AG10803 (cell line): ENCODE measurements around the gene RPTOR.

Experiments
- DNase-seq: peaks from one replicate; pipeline ENCODE4 v3.0.0; 2010; ENCODE audit warnings: low read depth
- H3K4me3 ChIP-seq: 2 replicates; pipeline ENCODE4 v1.5.1; 2011; ENCODE audit warnings: mild to moderate bottlenecking, low read length, control low read depth
- TF ChIP-seq, protein P1 (sequence below): conservative IDR thresholded peaks from 2 replicates; pipeline ENCODE4 v1.5.1; 2011; ENCODE audit warnings: mild to moderate bottlenecking, low read length, control low read depth, inconsistent platforms

Gene RPTOR

DNA sequence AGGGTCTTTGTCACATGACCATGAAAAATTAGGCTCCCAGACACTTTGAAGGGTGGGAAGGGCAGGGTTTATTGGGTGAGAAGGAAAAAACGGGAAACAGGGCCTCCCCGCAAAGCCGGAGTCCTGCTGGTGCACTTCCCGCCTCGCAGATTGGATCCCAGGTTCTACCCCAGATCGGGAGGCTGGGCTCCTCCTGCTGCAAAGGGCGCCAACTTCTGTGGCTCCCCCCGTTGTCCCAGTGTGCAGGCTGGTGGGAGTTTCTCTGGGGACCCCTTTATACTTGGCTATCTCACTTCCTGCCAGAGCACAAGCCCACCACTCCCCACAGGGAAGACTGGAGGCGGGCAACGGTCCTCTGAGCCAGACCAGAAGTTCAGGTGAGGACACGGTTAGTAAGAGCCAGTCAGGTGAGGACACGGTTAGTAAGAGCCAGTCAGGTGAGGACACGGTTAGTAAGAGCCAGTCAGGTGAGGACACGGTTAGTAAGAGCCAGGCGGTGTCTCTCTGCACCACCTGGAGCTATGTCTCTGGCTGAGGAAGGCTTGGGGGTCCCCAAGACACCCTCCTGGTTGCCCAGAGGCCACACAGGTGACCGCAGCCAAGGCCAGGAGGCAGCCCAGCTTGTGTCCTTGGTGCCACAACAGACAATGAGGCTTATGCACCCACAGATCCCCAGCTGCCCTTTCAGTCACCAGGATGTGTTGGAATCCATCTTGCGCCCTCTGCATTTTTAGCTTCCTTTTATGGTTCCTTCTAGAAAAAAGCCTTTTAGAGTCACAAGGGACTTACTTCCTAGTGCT lies 398.9 kb downstream of the RPTOR start:
- DNase-seq, result no peak
- TF ChIP-seq, protein P1, sequence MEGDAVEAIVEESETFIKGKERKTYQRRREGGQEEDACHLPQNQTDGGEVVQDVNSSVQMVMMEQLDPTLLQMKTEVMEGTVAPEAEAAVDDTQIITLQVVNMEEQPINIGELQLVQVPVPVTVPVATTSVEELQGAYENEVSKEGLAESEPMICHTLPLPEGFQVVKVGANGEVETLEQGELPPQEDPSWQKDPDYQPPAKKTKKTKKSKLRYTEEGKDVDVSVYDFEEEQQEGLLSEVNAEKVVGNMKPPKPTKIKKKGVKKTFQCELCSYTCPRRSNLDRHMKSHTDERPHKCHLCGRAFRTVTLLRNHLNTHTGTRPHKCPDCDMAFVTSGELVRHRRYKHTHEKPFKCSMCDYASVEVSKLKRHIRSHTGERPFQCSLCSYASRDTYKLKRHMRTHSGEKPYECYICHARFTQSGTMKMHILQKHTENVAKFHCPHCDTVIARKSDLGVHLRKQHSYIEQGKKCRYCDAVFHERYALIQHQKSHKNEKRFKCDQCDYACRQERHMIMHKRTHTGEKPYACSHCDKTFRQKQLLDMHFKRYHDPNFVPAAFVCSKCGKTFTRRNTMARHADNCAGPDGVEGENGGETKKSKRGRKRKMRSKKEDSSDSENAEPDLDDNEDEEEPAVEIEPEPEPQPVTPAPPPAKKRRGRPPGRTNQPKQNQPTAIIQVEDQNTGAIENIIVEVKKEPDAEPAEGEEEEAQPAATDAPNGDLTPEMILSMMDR, result no peak
- H3K4me3 ChIP-seq, result no peak overlapping the region

DNA sequence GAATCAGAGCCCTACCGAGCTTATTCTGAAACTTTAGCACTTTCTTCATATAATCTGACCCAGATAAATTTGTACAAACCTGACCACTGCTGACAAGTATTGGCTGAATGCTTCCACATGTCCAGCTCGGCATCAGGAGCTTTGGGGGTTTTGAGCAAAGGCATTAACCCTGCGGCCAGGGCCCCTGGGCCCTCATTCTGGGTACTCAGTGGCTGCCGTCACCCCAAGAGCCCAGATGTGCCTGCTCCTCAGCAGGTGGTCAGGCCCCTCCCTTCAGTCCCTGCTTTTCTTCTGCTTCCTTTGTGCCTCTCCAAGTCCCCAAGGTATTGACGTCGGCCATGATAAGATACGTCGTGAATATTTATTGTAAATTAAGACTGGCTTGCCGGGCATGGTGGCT lies 399.7 kb downstream of the RPTOR start:
- TF ChIP-seq, protein P1, result no peak
- H3K4me3 ChIP-seq, result no peak overlapping the region
- DNase-seq, result no peak

DNA sequence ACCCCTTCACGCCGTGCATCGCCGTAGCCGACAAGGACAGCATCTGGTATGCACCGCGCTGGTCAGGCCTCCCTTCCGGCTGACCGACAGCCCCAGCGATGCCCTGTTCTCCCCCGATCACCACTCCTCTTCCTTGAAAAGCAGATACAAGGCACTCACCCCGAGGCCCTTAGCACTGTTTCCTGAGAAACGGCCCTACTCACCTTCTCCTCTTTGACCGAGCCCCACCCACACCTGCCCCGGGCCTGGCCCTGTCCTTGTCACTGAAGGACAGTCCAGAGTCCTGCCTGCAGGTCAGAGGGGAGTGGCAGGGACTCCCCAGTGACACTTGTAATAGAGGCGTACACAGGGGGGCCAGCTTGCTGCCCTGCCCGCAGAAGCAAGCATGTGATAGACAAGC lies 401.1 kb downstream of the RPTOR start:
- TF ChIP-seq, protein P1, result no peak
- H3K4me3 ChIP-seq, result no peak overlapping the region
- no peak for DNase-seq

DNA sequence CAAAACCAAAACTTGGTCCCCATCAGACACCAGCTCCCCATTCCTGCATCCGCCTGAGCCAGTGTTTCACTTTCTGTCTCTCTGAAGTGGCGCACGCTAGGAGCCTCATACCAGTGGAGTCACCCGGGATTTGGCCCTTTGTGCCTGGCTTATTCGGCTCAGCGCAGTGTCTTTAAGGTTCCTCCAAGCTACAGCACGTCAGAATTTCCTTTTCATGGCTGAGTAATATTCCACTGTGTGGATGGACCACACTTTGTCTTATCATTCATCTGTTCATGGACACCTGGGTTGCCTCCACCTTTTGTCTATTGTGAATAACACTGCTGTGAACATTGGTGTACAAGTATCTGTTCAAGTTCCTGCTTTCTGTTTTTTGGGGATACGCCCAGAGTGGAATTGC lies 401.8 kb downstream of the RPTOR start:
- DNase-seq, result no peak
- H3K4me3 ChIP-seq, result no peak overlapping the region
- TF ChIP-seq, protein P1, result no peak

DNA sequence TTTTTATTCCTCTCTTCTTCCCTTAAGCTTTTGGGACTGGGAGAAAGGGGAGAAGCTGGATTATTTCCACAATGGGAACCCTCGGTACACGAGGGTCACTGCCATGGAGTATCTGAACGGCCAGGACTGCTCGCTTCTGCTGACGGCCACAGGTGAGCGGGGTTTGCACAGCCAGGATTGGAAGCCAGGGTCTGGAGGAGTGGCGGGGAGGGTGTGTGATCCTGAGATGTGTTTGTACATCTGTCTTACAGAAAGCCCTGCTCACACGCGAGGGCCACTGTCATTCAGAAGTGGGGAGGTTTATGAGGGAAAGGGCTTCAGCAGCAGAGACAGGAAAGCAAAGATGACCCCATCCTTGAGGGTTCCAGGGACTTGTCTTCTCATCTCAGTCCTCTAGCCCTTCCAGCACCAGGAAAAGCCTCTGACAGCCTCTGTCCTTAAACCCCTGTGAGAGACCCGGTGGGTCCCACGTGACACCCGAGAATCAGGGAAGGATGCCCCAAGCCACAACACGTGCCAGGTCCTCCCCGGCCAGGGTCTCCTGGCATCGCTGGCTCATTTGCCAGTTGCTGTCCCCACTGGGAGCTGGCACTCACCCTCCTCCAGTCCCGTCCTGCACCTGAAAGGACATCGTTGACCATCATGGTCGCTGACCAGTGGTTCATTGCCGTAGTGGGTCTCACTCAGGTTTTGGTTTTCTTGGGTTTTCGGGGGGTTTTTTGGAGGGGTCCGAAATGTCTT lies 402.7 kb downstream of the RPTOR start:
- no peak overlapping the region for H3K4me3 ChIP-seq
- DNase-seq, result no peak
- TF ChIP-seq, protein P1, result no peak

DNA sequence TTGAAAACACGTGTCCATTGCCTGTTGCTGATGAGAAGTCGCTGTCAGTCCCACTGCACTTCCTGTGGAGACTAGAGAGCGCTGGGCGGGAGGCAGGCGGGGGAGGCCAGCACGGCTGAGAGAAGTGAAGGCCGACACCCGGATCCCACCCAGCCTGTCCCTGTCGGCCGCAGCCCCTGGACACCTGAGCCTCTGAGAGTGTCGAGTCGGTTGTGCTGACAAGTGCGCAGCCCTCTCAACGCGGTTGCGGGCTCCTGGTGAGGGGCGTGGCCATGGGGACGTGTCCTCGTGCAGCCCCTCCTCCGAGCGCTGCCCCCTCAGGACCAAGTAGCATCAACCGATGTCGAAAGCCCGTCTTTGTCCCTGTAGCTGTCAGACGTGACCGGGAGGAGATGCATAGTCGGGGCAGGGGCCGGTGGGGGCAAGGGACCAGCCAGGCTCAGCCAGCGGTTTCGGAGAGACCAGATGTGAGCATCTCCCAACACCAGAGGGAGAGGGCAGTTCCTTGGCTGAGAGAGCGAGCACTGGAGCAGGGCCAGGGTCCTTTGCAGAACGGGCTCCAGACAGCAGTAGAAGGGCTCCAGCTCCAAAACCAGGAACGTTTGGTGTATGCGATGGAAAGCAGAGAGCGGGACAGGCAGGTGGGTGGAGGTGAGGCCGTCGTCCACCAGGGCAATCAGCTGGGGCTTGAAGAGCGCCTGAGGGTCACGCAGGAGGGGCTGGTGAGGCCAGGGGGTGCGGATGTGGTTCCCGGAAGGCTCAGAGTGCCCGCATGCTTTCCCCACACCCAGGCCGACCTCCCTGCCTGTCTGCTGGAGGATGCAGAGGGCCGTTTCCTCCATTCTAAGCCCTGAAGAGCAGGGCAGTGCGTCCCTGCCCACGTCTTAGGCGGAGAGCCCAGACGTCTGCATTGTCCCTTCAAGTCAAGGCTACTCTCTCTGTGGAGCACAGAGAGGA lies 403.7 kb downstream of the RPTOR start:
- TF ChIP-seq, protein P1, result no peak
- DNase-seq, result no peak
- H3K4me3 ChIP-seq, result no peak overlapping the region
